Measurements from ENCODE around the gene EFS.
"Not testable (repeated sequence)": the region's sequence is repeated elsewhere in the genome, so short reads cannot be mapped to it uniquely, and the experiment has no call there.

EFS gene

GRCh38 chr14:23400496-23401149 is 35.7 kb upstream of the EFS start:
- in situ Hi-C loops (cut with HindIII; ENCODE audit: low pct_ligation_motif_present, low pct_unique_long_range_greater_than_20kb, low sequenced_read_pairs); DNase-seq: not testable (repeated sequence)

- in situ Hi-C loops (cut with HindIII; ENCODE audit: low pct_ligation_motif_present, low pct_unique_long_range_greater_than_20kb, low sequenced_read_pairs) = no loop called here
- no peak for DNase-seq
Observed at GRCh38 chr14:23399591-23399990, 34.6 kb upstream of the EFS start.

- DNase-seq = no peak
- in situ Hi-C loops (cut with HindIII; ENCODE audit: low pct_ligation_motif_present, low pct_unique_long_range_greater_than_20kb, low sequenced_read_pairs) = no loop called here
Observed at GRCh38 chr14:23399136-23399535, 34.2 kb upstream of the EFS start.

GRCh38 chr14:23398348-23398747 is 33.4 kb upstream of the EFS start:
- in situ Hi-C loops (cut with HindIII; ENCODE audit: low pct_ligation_motif_present, low pct_unique_long_range_greater_than_20kb, low sequenced_read_pairs) = no loop called here
- DNase-seq = no peak

- in situ Hi-C loops (cut with HindIII; ENCODE audit: low pct_ligation_motif_present, low pct_unique_long_range_greater_than_20kb, low sequenced_read_pairs) = no loop called here
- DNase-seq = no peak
Observed at GRCh38 chr14:23396781-23397407, 31.9 kb upstream of the EFS start.

- DNase-seq = no peak
- in situ Hi-C loops (cut with HindIII; ENCODE audit: low pct_ligation_motif_present, low pct_unique_long_range_greater_than_20kb, low sequenced_read_pairs) = no loop called here
Observed at GRCh38 chr14:23396126-23396525, 31.2 kb upstream of the EFS start.

- no peak for DNase-seq
- in situ Hi-C loops (cut with HindIII; ENCODE audit: low pct_ligation_motif_present, low pct_unique_long_range_greater_than_20kb, low sequenced_read_pairs) = no loop called here
Observed at GRCh38 chr14:23392613-23393012, 27.6 kb upstream of the EFS start.

- in situ Hi-C loops (cut with HindIII; ENCODE audit: low pct_ligation_motif_present, low pct_unique_long_range_greater_than_20kb, low sequenced_read_pairs) = not testable (repeated sequence)
Observed at GRCh38 chr14:23389871-23390270, 24.9 kb upstream of the EFS start.

GRCh38 chr14:23389396-23389795 is 24.4 kb upstream of the EFS start:
- in situ Hi-C loops (cut with HindIII; ENCODE audit: low pct_ligation_motif_present, low pct_unique_long_range_greater_than_20kb, low sequenced_read_pairs) = no loop called here
- no peak for DNase-seq

More at GRCh38 chr14:23389871-23390270, 24.9 kb upstream of the EFS start:
- DNase-seq = not testable (repeated sequence)

GRCh38 chr14:23388996-23389395 is 24.0 kb upstream of the EFS start:
- DNase-seq = no peak
- in situ Hi-C loops (cut with HindIII; ENCODE audit: low pct_ligation_motif_present, low pct_unique_long_range_greater_than_20kb, low sequenced_read_pairs) = no loop called here

- in situ Hi-C loops (cut with HindIII; ENCODE audit: low pct_ligation_motif_present, low pct_unique_long_range_greater_than_20kb, low sequenced_read_pairs) = no loop called here
- DNase-seq = no peak
Observed at GRCh38 chr14:23387916-23388882, 23.2 kb upstream of the EFS start.

GRCh38 chr14:23386999-23387398 is 22.0 kb upstream of the EFS start:
- no peak for DNase-seq
- in situ Hi-C loops (cut with HindIII; ENCODE audit: low pct_ligation_motif_present, low pct_unique_long_range_greater_than_20kb, low sequenced_read_pairs) = no loop called here

GRCh38 chr14:23386266-23386657 is 21.3 kb upstream of the EFS start:
- in situ Hi-C loops (cut with HindIII; ENCODE audit: low pct_ligation_motif_present, low pct_unique_long_range_greater_than_20kb, low sequenced_read_pairs); DNase-seq: not testable (repeated sequence)

- DNase-seq = no peak
- in situ Hi-C loops (cut with HindIII; ENCODE audit: low pct_ligation_motif_present, low pct_unique_long_range_greater_than_20kb, low sequenced_read_pairs) = no loop called here
Observed at GRCh38 chr14:23385642-23386265, 20.8 kb upstream of the EFS start.

- no peak for DNase-seq
- in situ Hi-C loops (cut with HindIII; ENCODE audit: low pct_ligation_motif_present, low pct_unique_long_range_greater_than_20kb, low sequenced_read_pairs) = no loop called here
Observed at GRCh38 chr14:23385244-23385641, 20.3 kb upstream of the EFS start.

- in situ Hi-C loops (cut with HindIII; ENCODE audit: low pct_ligation_motif_present, low pct_unique_long_range_greater_than_20kb, low sequenced_read_pairs) = no loop called here
- DNase-seq = no peak
Observed at GRCh38 chr14:23384364-23385080, 19.6 kb upstream of the EFS start.

GRCh38 chr14:23382731-23383440 is 17.9 kb upstream of the EFS start:
- DNase-seq = no peak
- in situ Hi-C loops (cut with HindIII; ENCODE audit: low pct_ligation_motif_present, low pct_unique_long_range_greater_than_20kb, low sequenced_read_pairs) = no loop called here

- in situ Hi-C loops (cut with HindIII; ENCODE audit: low pct_ligation_motif_present, low pct_unique_long_range_greater_than_20kb, low sequenced_read_pairs) = no loop called here
- DNase-seq = no peak
Observed at GRCh38 chr14:23382276-23382675, 17.3 kb upstream of the EFS start.
